Left cardiac atrium (tissue), 4 donors: ENCODE measurements around the gene LBHD2. TPM values are rescaled to one million over a fixed set of nuclear protein-coding genes. Genes with fewer than 3 reads are reported as not detected.

Experiments
- ATAC-seq, 2 donors: fragments of 200-7000 bp; cut with Tn5 transposase; one replicate each; pipeline ENCODE4 v1.9.1; 2020; ENCODE audit warnings: mild to moderate bottlenecking in 2 of 2, moderate library complexity in 2 of 2
- DNase-seq: peaks from one replicate; pipeline ENCODE4 v3.0.0-alpha.2; 2020
- intact Hi-C, 2 donors: fragments of 100-400 bp; cut with DNase I; formaldehyde crosslinking; loops; one replicate each; pipeline versions ENCODE4 v1.14.1 to v1.15.1; 2022 to 2023
- total RNA-seq, 2 donors: library from RNA; stranded (reverse); fragmentation: NEBNext Ultra II Directional; extraction: Animal tissue kit (Norgen Biotek cat#: 25700); gene quantifications; one replicate each; pipeline ENCODE4 v1.2.1, GENCODE V29; 2021
- donor health status: DM: no; HTN: yes; CAD: no.
- donor health status: DM: no; HTN: yes; CAD: no; lungs with severe emphysema.
- donor health status: DM: yes; HTN: yes; CAD: no.
- donor health status: Dilated cardiomyopathy.

Gene LBHD2
- total RNA-seq, 2 donors from 2014 or later = 0.47 TPM; not detected in 1

DNA sequence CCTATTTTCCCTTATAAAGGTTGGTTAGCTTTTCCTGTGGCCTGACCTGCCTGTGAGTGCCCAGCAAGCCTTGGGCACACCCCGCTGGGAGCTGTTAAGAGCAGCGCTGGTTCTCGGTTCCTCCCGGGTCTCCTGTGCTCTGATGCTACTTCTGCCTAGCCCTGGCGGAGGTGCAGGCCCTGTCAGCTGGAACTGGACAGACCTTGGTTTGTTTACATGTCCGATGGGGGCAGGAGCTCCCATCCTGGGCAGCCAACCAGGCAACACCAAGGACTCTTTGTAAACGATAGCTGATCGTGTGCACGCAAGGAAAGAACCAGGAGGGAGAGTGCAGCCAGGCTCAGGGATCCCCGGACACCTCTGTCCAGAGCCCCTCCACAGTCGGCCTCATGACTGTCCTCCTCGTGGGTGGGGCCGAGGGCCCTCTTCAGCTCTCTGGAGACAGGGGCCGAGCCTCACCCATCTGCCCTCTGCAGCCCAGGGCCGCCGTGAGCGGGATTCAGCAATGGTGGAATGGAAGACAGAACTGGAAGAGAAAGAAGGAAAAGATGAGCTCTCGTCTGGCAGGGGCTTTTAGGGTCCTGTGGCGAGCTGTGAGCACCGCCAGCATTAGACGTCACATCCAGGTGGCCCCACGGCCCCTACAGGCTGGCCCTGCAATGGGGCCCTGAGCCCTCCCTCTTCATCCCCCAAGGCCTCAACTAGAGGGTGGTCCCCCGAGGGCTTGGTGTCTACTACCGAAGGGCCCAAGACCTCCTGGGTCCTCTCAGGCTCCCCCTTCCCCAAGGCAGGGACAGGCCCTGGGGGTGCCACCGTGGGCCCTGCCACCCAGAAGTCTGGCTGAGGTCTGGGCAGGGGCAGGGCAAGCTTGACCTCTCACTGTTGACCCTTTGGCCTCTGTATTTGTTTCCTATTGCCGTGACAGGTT, 51.6 kb downstream of the LBHD2 start:
- intact Hi-C loops = no loop called here
- DNase-seq (no peak), ATAC-seq (no peak)

DNA sequence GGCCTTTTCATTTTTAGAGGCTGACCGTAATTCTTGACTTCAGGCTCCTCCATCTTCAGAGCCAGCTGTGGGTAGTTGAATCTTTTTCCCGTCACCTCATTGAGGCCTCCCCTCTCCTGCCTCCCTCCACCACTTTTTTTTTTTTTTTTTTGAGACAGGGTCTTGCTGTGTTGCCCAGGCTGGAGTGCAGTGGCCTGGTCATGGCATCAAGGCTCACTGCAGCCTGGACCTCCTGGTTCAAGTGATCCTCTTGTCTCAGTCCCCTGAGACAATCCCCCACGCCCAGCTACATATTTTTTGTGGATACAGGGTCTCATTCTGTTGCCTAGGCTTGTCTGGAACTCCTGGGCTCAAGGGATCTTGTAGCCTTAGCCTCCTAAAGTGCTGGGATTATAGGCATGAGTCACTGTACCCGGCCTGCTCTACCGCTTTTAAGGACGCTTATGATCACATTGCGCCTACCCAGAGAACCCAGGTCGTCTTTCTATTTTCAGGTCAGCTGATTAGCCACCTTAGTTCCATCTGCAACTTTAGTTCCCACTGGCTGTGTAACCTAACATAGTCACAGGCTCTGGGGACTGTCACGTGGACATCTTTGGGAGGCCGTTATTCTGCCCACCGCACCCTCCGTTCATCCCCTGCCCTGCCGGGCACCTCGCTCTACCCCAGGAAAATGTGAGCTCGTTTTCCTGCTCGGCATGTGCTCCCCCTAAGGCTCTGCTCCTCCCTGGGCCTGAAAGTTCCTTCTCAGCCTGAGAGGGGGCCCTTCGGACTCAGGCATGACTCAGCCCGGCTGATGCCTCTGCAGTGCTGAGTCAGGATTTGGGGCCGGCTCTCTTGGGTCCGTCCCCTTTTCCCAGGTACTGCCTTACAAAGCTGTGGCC, 52.6 kb downstream of the LBHD2 start:
- intact Hi-C loops = no loop called here
- DNase-seq (peak; percentile 69), ATAC-seq (peak in 1 of 2 donors; percentile 12)

DNA sequence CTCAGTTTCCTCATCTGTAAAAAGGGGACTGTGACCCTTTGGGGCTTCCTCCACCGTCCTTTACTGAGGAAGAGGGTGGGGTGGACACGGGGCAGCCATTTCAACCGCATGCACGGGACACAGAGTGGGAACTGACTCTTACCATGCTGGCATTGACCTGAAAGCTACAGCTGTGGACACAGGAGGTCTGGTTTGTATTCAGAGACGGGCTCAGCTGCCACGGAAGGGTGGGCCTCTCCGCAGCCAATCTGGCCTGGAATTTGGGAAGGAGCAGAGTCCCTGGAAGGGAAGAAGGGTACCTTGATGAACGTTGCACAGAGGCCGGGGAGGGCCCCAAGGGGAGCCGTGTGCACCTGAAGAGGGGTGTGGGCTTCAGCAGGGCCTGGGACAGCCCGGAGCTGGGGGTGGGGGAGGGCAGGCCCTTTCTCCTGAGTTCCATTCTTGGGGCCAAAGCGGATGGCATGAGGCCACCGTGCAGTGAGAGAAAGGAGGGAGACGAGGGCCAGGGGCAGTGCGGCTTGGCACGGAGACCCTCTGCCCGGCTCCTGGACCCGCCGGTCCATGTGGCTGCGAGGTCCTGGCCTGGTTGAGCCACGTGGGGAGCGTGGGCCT, 53.8 kb downstream of the LBHD2 start:
- intact Hi-C loops = no loop called here
- ATAC-seq (peak; percentile 4 to 12), DNase-seq (no peak)

DNA sequence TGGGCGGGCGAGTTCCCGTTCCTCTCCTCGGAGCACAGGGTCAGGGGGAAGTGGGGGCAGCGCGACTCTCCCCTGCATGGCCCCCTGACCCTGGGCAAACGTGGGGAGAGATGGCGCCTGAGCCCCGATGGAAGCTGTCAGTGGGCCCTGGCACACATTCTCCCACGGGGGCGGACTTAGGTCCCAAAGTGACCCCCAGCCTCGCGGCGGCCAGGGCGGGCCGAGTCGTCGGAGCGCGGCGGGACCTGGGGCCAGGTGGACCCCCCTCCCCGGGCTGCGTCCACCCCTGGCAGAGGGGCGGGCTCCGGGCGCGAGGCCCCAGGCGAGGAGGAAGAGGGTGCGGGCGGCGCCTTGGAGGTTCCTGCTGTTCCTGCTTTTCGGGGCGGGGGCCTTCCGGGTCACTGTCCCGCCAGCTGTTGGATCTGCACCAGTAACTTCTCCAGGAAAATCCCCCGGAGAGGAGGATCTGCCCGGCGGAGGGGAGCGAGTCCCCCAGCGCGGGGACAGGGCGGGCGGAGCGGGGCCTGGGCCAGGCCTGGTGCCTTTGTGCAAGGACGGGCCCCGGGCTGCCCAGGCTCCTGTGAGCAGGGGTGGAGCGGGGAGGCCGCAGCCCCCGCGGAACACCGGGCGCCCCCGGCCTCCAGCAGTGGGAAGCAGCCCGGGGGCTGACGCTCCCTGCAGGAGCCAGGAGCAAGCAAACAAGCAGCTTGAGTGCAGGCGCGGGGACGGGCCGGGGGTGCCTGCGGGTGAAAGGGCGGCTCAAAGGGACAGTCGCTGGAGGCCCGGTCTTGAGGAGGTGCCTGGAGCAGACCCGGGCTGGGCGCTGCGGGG, 54.5 kb downstream of the LBHD2 start:
- intact Hi-C loops = no loop called here
- ATAC-seq (peak; percentile 41 to 59), DNase-seq (no peak)

DNA sequence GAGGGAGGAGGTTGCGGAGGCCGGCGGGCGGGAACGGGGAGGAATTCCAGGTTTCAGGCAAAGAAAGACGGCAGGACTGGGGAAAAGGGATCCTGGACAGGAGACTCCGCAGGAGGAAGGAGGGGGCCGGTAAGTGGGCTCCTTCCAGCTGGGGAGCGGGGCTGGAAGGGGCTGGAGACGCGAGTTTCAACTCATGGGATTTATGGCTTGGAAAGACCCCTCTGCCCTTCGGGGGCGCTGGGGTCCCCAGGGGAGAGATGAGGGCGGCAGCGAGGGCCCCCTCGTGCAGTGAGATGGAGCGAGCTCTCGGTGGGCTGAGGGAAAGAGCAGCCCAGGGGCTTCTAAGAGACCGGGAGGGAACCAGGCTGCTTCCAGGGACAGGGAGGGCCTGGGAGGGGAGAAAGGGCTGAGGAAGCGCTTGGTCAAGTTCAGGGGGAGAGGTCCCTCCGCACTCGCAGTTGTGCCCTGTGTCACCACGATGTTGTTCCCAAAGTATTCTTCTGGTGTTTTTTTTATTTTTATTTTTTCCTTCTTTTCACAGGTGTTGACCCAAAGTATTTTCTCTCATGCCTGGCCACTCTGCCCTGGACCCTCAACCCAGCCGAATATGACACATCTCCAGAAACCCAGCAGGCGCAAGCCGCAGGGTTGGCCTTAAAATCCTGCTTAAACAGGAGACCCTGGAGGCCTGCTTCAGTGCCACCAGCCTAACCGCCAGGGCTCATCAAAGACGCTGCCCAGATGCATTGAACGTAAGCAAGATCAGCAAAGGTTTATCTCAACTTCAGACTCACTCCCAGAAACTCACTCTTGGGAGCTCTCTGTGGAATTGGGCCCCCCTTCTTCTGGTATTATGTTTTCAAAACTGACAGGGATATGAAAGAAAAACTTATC, 55.4 kb downstream of the LBHD2 start:
- intact Hi-C loops = no loop called here
- DNase-seq (no peak), ATAC-seq (no peak)

Other genes starting within 250 kb of the LBHD2 start
- gene AMN, start 161.5 kb upstream of the LBHD2 start, total RNA-seq = 1 to 10 TPM in 1 of 2 donors, under 1 TPM in 1; 0.68 to 1.6 TPM
- gene CDC42BPB, start 26.7 kb upstream of the LBHD2 start, total RNA-seq = 10 to 100 TPM; 57.3 to 79.2 TPM
- gene EXOC3L4, start 10.5 kb downstream of the LBHD2 start, total RNA-seq = under 1 TPM; 0.91 to 0.92 TPM
- gene TNFAIP2, start 39.3 kb downstream of the LBHD2 start, total RNA-seq = 10 to 100 TPM; 60.2 to 72.0 TPM